GM18507 (cell line): ENCODE results near the gene SLC22A14.
"Not testable (repeated sequence)": the region's sequence is repeated elsewhere in the genome, so short reads cannot be mapped to it uniquely, and the experiment has no call there.

ENCODE experiments used
- DNase-seq: peaks from one replicate; pipeline ENCODE4 v3.0.0; 2011; ENCODE audit warnings: low read depth; ENCODE audit not compliant: insufficient read length; ENCODE audit errors: extremely low spot score
- FAIRE-seq: peaks from 2 replicates; lab custom pipeline; 2011; peaks lifted over from hg19 to GRCh38; lab: Jason Lieb, UNC

SLC22A14 gene

DNA sequence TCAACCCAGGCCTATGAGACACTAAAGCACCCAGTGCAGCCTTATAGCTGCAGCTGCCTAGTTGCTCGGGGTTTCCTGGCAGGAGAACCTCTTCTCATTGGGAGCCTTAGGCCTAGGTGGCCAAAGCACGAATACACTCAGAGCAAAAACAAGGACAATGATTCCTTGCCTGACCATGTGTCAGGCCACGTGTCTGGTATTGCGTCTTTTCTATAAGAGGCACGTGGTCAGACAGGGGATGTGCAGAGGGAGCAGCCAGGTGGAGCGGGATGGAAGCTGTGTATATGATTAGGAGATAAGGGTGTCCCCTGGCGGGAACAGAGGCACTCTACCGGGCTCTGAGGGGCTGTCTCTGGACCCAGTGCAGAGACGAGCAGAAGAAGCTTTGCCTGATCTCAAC, 26.4 kb downstream of the SLC22A14 start:
- DNase-seq (no peak), FAIRE-seq (no peak)

DNA sequence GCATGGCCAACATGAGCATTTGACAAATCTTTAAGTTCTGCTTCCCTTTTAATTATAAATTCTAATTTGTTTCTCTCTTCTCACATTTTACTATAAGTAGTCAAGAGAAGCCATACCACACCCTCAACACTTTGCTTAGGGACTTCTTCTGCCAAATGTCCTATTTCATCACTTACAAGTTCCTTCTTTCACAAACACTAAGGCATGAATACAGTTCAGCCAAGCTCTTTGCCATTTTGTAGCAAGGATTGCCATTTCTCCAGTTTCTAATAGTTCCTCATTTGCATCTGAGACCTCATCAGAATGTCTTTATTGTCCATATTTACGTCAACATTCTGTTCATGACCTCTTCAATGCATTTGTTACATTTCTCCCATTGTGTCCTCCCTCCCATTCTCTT, 29.4 kb downstream of the SLC22A14 start:
- FAIRE-seq, result no peak
- DNase-seq, result no peak

DNA sequence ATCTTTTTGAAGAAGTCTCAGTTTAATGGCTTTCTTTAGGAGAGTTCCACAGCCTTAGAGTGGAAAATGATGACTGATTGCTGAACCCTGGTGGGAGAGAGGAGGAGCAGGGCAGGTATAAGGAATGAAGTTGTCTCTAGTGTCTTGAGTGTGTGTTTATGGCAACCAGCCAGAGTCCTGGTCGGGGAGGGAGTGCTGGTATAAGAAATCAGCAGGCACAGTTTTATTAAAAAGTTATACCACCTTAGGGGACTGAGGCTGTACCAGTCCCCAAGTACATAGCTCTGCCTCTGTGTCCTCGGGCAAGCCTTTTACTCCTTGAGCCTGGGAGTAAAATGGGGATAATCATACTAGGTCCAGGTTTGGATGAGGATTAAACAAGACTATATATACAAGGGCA, 29.8 kb downstream of the SLC22A14 start:
- DNase-seq (no peak), FAIRE-seq (no peak)

GRCh38 chr3:38312356-38312755, 30.3 kb downstream of the SLC22A14 start:
- no peak for DNase-seq
- FAIRE-seq, result no peak

- FAIRE-seq (no peak), DNase-seq (no peak)
Measured at GRCh38 chr3:38313263-38313662, 31.2 kb downstream of the SLC22A14 start.

GRCh38 chr3:38313695-38314094, 31.6 kb downstream of the SLC22A14 start:
- FAIRE-seq (no peak), DNase-seq (no peak)

DNA sequence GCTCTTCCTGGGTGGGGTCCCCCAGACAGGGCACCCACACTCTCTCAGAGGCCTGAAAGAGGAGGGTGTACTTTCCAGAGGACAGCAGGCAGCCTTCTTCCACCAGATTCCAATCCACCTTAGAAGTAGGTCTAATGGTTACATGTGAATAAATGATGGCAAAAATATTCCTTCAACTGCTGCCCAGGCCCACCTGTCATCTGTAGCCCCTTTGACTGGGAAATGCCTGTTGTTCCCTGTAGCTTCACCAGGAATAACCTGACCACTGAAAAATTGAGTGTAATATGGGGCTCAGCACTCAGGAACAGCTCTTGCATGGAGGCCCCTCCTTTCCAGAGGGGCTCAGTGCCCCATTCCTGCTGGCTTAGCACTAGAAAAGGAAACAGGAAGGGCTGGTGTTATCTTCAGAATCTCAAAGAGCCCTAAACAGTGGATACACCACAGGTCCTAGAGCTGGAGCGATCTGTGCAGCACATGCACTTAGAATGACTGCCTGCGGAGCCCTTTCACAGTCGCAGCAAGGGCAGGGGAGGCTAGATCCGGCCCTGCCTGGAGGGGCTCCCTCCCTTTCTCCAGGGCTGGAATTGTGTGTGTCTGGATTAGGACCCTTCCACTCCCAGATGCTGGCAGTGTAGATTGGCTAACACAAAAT, 32.1 kb downstream of the SLC22A14 start:
- FAIRE-seq, result no peak
- DNase-seq, result no peak

- FAIRE-seq (no peak), DNase-seq (no peak)
Measured at GRCh38 chr3:38314764-38315487, 32.8 kb downstream of the SLC22A14 start.

GRCh38 chr3:38315488-38316230, 33.6 kb downstream of the SLC22A14 start:
- DNase-seq (no peak), FAIRE-seq (no peak)

DNA sequence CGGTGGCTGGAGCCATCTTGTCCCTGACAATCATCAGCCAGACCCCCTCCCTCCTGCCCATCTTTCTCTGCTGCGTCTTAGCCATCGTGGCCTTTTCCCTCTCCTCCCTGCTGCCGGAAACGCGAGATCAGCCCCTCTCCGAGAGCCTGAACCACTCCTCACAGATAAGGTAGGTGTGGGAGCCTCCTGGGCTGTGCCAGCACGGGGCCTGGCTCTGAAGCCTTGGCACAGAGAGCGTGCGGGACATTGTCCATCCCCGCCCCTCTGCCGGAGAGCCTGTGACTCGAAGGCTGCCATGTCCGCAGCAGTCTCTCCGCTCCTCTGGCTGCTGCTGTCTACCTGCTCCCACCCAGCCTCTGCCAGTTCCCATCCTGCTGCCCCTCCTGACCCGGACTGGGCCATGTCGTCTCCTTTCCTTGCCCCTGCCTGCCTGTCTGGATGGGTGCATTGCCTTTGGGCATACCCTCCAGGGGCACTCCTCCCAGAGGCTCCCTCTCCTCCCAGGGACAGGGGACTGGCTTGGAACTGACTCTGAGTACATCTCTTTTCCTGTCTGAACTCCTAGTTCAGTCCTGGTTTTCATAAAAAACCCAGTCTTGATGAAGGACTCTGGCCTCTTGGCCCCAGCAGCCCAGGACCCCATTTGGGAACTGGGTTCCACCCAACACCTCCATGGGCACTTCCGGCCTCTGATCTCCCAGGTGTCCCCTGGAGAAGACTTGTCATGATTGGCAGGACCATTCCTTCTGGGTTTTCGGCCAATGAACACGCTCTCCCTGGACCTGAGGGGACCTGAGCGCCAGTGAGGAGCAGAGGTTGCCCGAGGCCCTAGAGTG, 34.5 kb downstream of the SLC22A14 start:
- FAIRE-seq (no peak), DNase-seq (no peak)

GRCh38 chr3:38317192-38317759, 35.2 kb downstream of the SLC22A14 start:
- DNase-seq (no peak), FAIRE-seq (no peak)

GRCh38 chr3:38318766-38319671, 36.9 kb downstream of the SLC22A14 start:
- FAIRE-seq (no peak), DNase-seq (no peak)

- not testable (repeated sequence) for FAIRE-seq, DNase-seq
Measured at GRCh38 chr3:38320638-38321037, 38.5 kb downstream of the SLC22A14 start.

- DNase-seq (no peak), FAIRE-seq (no peak)
Measured at GRCh38 chr3:38323060-38323459, 41.0 kb downstream of the SLC22A14 start.

GRCh38 chr3:38325256-38325655, 43.2 kb downstream of the SLC22A14 start:
- no peak for FAIRE-seq

DNA sequence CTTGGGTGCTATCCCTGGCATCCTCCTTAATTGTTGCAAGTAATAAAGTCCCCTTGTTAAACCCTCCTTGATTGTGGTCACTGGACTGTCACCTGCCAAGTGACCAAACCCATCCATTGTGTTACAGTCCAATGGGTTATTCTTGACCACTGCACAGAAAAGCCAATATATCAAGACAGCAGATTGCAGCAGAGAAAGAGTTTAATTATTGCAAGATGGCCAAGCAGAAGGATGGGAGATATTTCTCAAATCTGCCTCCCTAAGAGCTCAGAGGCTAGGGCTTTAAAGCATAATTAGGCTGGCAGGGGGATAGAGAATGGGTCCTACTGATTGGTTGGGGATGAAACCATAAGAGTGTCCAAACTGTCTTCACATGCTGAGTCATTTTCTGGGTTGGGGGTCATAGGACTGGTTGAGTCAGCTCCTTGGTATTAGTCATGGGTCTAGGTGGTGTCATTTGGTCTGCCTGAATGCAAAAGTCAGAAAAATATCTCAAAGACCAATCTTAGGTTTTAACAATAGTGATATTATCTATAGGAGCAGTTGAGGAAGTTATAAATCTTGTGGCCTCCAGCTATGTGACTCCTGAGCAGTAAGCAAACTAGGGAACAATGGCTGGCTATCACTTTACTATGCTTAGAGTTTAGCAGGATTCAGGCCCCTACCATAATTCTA, 45.4 kb downstream of the SLC22A14 start:
- DNase-seq, result no peak
- FAIRE-seq, result no peak

More at GRCh38 chr3:38325256-38325655, 43.2 kb downstream of the SLC22A14 start:
- no peak for DNase-seq

DNA sequence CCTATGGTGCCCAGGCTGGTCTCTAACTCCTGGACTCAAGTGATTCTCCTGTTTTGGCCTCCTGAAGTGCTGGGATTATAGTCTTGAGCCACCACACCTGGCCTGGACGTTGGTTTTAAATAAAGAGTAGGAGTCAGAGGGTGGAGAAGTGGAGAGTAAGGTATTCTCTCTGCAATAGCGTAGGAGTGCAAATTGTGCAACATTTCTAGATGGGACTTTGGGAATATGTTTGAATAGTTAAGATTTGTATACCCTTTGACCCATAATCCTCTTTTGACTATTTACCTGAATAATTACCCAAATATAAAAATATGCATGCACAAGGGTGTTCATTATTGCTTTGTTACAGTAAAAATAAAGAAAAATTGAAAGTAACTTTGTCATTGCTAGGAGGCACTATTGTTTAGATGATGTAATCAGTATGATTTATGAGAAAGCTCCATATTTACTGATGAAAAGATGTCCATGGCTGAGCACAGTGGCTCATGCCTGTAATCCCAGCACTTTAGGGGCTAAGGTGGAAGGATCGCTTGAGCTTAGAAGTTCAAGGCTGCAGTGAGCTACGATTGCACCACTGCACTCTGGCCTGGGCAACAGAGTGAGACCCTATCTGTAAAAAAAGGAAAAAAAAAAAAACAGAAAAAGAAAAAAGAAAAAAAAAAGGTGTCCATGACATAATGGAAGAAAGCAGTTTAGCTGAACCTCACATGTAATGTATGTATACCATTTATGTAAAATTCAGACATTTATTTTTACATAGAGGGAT, 49.3 kb downstream of the SLC22A14 start:
- DNase-seq (no peak), FAIRE-seq (no peak)
